Measurements from ENCODE around the gene METRN.
A peak's percentile ranks its signal among the peaks of the same experiment; 100 is the strongest.

The METRN gene

GRCh38 chr16:710500-711075, 4.3 kb upstream of the METRN start:
- DNase-seq (ENCODE audit: low spot score) = no peak

GRCh38 chr16:711084-711483, 3.8 kb upstream of the METRN start:
- DNase-seq (ENCODE audit: low spot score) = no peak

GRCh38 chr16:711548-712320, 3.2 kb upstream of the METRN start:
- peak; percentile 77 for DNase-seq (ENCODE audit: low spot score)

GRCh38 chr16:712740-713250, 2.1 kb upstream of the METRN start:
- DNase-seq (ENCODE audit: low spot score) = peak; percentile 53

GRCh38 chr16:714079-714478, 839 bp upstream of the METRN start:
- no peak for DNase-seq (ENCODE audit: low spot score)

- DNase-seq (ENCODE audit: low spot score) = no peak
Observed at GRCh38 chr16:715477-716199, 720 bp downstream of the METRN start.

- no peak for DNase-seq (ENCODE audit: low spot score)
Observed at GRCh38 chr16:716200-716568, 1.3 kb downstream of the METRN start.

- no peak for DNase-seq (ENCODE audit: low spot score)
Observed at GRCh38 chr16:716768-717325, 1.9 kb downstream of the METRN start.

GRCh38 chr16:717450-718245, 2.7 kb downstream of the METRN start:
- no peak for DNase-seq (ENCODE audit: low spot score)

- no peak for DNase-seq (ENCODE audit: low spot score)
Observed at GRCh38 chr16:718389-718788, 3.5 kb downstream of the METRN start.

- DNase-seq (ENCODE audit: low spot score) = no peak
Observed at GRCh38 chr16:718922-719321, 4.0 kb downstream of the METRN start.

GRCh38 chr16:719815-720446, 5.0 kb downstream of the METRN start:
- no peak for DNase-seq (ENCODE audit: low spot score)

GRCh38 chr16:720447-720989, 5.6 kb downstream of the METRN start:
- DNase-seq (ENCODE audit: low spot score) = peak; percentile 86

GRCh38 chr16:720990-721764, 6.3 kb downstream of the METRN start, which contains the start of gene ANTKMT:
ANTKMT (plus strand) TSS chr16:721146; CDS start chr16:721275, 129 bp downstream.
- DNase-seq (ENCODE audit: low spot score) = peak; percentile 94

GRCh38 chr16:721765-722540, 7.0 kb downstream of the METRN start:
- DNase-seq (ENCODE audit: low spot score) = no peak

GRCh38 chr16:722835-723633, 8.1 kb downstream of the METRN start:
- DNase-seq (ENCODE audit: low spot score) = no peak

- no peak for DNase-seq (ENCODE audit: low spot score)
Observed at GRCh38 chr16:723695-724094, 8.8 kb downstream of the METRN start.

Measured in NAMALWA (cell line).